ENCODE measurements around the gene ASIC1. TPM values are rescaled to one million over a fixed set of nuclear protein-coding genes. Genes with fewer than 3 reads are reported as not detected.

The ASIC1 gene
- total and polyA plus RNA-seq, 2 of the 13 experiments (the other 11 are each of a cell fraction or from before 2014, with no cell fraction given) = 0.44 to 1.5 TPM

DNA sequence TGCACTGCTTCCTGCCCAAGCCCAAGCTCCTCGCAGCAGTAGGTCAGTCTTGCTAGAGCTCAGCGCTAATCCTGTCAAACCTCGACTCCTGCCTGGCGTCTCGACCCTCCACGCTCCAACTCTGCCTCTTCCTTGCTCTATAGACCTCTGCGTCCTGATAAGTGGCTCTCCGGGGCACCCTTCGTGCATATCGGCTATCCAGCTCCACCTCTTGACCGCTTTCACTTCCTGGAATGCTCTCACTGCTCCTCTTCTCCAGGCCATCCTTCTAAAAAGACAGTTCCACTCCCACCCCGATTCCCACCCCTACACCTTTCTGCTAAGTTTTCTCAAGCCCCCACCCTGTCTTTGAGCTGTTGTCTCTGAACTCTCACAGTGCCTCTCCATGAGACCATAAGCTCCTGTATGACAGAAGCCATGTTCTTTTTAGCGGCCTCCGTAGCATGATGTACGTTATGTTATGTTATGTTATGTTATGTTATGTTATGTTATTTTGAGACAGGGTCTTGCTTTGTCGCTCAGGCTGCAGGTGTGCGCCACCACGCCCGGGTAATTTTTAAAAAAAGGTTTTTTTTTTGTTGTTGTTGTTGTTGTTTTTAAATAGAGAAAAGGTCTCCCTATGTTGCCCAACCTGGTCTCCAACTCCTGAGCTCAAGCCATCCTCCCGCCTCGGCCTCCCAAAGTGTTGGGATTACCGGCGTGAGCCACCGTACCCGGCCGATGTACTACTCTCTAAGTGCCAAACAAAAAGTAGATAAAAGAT lies 55.2 kb downstream of the ASIC1 start (continued):
- TF ChIP-seq SRSF1 (optimal IDR thresholded peaks at IDR 0.05; ENCODE audit: low read depth, low read length) = no peak
- TF ChIP-seq ZNF264 (CRISPR knock-in tag; IDR thresholded peaks at IDR 0.05) = 0 out of 2 replicates have a peak, but pooled peaks have one; percentile 1
- no peak for TF ChIP-seq MBNL3 (CRISPR knock-in tag; conservative IDR thresholded peaks at IDR 0.05)
- TF ChIP-seq SIN3A (IDR thresholded peaks at IDR 0.05; ENCODE audit: borderline replicate concordance, low read depth, low read length) = 0 out of 2 replicates have a peak, but pooled peaks have one; percentile 45
- TF ChIP-seq ADNP (CRISPR knock-in tag; IDR thresholded peaks at IDR 0.05) = no peak
- peak; percentile 18; the same call in 1 of the 2 replicates for TF ChIP-seq TMF1 (CRISPR knock-in tag; IDR thresholded peaks at IDR 0.05; ENCODE audit: low read depth)
- TF ChIP-seq, protein P1, sequence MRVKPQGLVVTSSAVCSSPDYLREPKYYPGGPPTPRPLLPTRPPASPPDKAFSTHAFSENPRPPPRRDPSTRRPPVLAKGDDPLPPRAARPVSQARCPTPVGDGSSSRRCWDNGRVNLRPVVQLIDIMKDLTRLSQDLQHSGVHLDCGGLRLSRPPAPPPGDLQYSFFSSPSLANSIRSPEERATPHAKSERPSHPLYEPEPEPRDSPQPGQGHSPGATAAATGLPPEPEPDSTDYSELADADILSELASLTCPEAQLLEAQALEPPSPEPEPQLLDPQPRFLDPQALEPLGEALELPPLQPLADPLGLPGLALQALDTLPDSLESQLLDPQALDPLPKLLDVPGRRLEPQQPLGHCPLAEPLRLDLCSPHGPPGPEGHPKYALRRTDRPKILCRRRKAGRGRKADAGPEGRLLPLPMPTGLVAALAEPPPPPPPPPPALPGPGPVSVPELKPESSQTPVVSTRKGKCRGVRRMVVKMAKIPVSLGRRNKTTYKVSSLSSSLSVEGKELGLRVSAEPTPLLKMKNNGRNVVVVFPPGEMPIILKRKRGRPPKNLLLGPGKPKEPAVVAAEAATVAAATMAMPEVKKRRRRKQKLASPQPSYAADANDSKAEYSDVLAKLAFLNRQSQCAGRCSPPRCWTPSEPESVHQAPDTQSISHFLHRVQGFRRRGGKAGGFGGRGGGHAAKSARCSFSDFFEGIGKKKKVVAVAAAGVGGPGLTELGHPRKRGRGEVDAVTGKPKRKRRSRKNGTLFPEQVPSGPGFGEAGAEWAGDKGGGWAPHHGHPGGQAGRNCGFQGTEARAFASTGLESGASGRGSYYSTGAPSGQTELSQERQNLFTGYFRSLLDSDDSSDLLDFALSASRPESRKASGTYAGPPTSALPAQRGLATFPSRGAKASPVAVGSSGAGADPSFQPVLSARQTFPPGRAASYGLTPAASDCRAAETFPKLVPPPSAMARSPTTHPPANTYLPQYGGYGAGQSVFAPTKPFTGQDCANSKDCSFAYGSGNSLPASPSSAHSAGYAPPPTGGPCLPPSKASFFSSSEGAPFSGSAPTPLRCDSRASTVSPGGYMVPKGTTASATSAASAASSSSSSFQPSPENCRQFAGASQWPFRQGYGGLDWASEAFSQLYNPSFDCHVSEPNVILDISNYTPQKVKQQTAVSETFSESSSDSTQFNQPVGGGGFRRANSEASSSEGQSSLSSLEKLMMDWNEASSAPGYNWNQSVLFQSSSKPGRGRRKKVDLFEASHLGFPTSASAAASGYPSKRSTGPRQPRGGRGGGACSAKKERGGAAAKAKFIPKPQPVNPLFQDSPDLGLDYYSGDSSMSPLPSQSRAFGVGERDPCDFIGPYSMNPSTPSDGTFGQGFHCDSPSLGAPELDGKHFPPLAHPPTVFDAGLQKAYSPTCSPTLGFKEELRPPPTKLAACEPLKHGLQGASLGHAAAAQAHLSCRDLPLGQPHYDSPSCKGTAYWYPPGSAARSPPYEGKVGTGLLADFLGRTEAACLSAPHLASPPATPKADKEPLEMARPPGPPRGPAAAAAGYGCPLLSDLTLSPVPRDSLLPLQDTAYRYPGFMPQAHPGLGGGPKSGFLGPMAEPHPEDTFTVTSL (CRISPR knock-in tag; IDR thresholded peaks at IDR 0.05; ENCODE audit: borderline replicate concordance) = no peak
- TF ChIP-seq SNAI1 (CRISPR knock-in tag; IDR thresholded peaks at IDR 0.05; ENCODE audit: borderline replicate concordance) = no peak
- no peak for TF ChIP-seq ZNF513 (CRISPR knock-in tag; conservative IDR thresholded peaks at IDR 0.05)
- TF ChIP-seq HDAC1 (CRISPR knock-in tag; IDR thresholded peaks at IDR 0.05) = peak; percentile 75; the same call in 1 of the 2 replicates
- peak; percentile 8; the same call in 1 of the 2 replicates for TF ChIP-seq ELF4 (CRISPR knock-in tag; IDR thresholded peaks at IDR 0.05; ENCODE audit: borderline replicate concordance)
- TF ChIP-seq, protein P2, sequence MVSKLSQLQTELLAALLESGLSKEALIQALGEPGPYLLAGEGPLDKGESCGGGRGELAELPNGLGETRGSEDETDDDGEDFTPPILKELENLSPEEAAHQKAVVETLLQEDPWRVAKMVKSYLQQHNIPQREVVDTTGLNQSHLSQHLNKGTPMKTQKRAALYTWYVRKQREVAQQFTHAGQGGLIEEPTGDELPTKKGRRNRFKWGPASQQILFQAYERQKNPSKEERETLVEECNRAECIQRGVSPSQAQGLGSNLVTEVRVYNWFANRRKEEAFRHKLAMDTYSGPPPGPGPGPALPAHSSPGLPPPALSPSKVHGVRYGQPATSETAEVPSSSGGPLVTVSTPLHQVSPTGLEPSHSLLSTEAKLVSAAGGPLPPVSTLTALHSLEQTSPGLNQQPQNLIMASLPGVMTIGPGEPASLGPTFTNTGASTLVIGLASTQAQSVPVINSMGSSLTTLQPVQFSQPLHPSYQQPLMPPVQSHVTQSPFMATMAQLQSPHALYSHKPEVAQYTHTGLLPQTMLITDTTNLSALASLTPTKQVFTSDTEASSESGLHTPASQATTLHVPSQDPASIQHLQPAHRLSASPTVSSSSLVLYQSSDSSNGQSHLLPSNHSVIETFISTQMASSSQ (IDR thresholded peaks at IDR 0.05; ENCODE audit: low read depth) = no peak
- TF ChIP-seq, protein P2 (CRISPR knock-in tag; IDR thresholded peaks at IDR 0.05; ENCODE audit: borderline replicate concordance) = 0 out of 2 replicates have a peak, but pooled peaks have one; percentile 10
- peak; percentile 10; the same call in 1 of the 2 replicates for TF ChIP-seq ZNF563 (CRISPR knock-in tag; IDR thresholded peaks at IDR 0.05)
- TF ChIP-seq TSC22D2 (CRISPR knock-in tag; IDR thresholded peaks at IDR 0.05; ENCODE audit: borderline replicate concordance) = 0 out of 2 replicates have a peak, but pooled peaks have one; percentile 4
- no peak for TF ChIP-seq KDM2A (CRISPR knock-in tag; IDR thresholded peaks at IDR 0.05; ENCODE audit: borderline replicate concordance, low read depth)
- TF ChIP-seq ZNF567 (CRISPR knock-in tag; IDR thresholded peaks at IDR 0.05; ENCODE audit: borderline replicate concordance) = 0 out of 2 replicates have a peak, but pooled peaks have one; percentile 42

All from HepG2 (cell line).